Activated naive CD4-positive, alpha-beta T cell treated with Interleukin-2 at 50 U/mL for 16 hours (primary cell): ENCODE results near the gene EGFL8.
A peak's percentile ranks its signal among the peaks of the same experiment; 100 is the strongest.

Experiments
- DNase-seq: peaks from one replicate; pipeline ENCODE4 v3.0.0-alpha.2; 2020

The EGFL8 gene

DNA sequence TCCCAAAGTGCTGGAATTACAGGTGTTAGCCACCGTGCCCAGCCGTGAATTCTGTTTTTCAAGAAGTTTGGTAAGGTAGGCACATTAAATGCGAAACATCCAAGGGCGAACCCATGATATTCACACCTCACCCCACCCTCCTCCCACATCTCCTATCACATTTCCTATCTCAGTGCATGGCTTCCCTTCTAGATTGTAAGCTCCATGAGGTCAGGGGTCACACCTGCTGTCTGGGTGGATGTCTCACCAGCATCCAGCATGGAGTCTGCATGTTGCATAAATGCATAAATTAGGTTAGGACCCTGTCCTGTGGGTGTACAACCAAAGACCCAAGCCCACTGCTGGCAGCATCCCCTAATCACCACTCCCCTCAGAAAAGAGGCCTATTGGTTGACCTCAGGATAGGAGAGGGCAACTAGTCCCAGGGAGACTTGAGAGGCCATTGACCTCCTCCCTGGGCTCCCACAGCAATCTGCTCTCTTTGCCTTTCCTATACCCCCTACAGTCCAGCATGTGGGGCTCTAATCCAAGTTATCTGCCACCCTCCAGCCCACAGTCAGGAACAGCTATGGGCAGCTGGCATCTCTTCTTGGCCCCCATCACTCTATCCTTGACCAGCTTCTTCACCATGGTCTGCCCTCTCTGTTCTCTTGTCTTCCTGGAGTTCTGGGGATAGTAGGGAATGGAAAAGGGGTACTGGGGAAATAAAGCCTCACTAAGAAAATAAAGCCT, 16.8 kb upstream of the EGFL8 start:
- DNase-seq, result no peak

GRCh38 chr6:32148289-32149091, 15.9 kb upstream of the EGFL8 start:
- DNase-seq, result peak; percentile 69

DNA sequence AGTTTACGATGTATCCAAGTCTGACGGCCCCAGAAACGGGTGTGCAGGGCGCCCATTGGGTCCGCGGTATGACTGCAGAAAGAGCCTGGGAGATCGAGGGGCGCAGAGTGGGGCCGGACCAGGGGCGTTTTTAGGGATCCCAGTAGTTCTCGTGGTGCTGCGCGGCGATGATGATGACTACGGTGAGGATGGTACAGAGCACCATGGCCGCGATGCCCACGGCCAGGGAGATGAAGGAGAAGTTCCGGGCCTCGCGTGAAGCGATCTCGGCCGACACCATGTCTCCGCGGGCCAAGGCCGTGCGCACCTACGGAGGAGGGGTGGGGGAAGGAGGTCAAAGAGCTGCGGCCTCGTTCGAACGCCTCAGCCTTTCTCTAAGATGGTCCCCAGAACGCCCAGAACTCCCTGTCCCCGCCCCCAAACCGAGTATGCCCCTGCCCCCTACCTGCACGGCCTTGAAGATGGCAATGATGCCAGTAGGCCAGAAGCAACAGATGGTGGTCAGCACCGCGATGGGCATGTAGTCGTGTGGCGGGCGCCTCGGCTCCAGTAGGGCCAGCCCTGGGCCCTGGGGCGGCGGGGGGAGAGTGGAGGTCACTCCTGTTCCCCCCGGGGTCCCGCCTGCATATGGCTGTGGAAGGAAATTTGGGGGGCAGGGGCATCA, 15.2 kb upstream of the EGFL8 start:
- DNase-seq, result no peak

DNA sequence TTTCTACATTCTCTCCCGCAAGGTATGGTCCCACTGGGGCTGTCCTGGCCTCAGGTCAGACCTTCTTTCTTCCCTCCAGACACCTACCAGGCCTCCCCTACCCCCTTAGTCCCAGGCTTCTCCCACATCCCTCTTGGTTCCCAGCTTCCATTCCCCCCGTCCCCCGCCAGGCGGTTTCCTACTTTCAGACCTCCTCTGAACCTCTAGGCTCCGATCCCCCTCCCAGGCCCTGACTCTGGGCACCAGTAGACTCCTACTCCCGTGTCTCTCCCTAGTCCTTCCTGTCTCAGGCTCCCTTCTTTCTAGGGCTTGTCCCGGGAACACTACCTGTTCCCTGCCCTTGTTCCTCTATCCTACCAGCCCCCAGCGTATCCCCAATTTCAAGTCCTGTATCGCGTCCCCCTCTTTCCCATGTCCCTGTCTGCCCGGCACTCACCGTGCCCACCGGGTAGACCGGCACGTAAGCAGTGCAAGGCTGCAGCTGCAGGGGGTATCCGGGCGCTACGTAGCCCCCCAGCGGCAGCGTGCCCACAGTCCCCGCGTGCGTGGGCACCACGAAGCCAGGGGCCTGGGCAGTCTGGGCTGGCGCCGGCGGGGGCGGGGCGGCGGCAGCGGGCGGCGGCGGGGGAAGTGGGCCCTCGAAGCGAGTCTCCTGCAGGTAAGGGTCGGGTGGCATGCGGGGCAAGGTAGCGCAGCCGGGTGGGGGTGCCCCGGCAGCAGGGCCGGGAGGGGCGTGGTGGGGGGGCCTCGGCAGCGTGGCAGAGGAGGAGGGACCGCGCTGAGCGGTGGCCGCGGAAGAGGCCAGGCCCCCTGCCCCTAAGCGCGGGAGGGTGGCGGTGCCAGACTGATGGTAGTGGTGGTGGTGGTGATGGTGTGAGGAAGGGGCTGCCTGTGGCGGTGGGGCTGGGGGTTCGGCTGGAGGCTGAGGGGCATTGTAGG, 14.2 kb upstream of the EGFL8 start:
- DNase-seq, result no peak

DNA sequence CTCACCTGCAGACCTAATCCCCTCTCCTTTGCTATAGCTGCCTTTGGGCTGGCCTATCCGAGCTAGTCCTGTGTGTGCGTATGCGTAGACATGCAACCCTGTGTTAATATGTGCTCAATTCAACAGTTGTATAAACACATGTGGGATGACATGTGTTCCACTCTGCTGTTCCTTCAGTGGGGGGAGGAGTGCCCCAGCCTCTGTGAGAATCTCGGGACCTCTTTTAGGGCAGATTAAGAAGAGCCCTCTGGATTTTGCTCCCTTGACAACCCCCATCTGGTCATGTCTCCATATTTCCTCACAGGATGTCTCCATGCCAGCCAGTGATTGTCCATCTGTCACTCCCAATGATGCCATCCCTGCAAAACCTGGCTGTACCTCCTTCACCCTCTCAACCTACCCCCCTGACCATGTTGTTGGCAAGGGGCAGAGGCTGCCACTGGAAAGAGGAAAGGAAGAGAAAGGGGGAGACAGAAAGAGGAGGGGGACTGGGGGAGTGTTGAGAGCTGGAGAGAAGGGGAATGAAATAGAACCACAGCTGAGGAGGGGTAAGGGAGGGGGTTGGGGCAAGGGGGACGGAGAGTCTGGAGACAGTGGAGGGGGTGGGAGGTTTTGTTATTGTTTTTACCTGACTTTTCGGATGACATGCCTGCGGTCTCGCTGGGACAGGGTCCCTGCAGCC, 13.1 kb upstream of the EGFL8 start:
- DNase-seq, result no peak

- no peak for DNase-seq
These were observed 12.3 kb upstream of the EGFL8 start, which contains the start of gene PRRT1 for GRCh38 chr6:32151863-32152768. Gene PRRT1 (minus strand): TSS chr6:32151939. CDS start chr6:32151827, 112 bp downstream.

DNA sequence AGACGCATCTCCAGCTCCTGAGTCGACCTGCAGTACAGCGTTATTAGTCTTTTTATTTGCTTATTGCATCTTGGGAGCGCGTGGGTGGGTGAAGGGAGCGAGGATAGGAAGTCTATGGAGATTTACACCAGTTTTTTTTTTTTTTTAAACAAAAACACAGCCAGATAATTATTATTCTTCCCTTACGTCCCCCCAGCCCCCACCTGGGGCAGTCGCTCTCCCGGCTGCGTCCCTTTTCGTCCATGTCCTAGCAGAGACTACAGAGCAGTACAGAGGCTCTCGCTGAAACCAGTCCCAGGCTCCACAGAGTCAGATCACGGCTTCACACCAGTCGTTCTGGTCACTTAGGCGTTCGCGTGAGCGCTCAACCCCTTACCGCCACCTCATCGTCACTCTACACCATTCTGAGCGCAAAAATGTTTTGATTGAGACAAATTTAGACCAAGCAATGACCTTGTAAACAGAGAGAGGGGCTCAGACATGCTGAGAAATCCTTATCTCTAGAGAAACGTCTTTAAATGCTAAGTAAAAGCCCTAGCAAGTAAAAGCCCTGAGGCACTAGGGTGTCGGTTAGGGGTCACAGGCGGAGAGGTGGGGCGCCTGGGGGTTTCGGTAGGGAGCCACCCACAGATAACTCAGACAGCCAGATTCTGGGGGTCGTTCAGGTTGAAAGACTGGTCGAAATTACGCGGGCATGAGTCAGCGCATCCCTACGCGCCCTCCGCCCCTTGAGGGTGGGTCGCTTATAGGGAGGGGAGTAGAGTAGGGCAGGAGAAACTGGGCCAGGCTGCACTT, 11.4 kb upstream of the EGFL8 start:
- no peak for DNase-seq

GRCh38 chr6:32153564-32154513, 10.6 kb upstream of the EGFL8 start, which contains the start of gene PPT2:
Gene PPT2 (plus strand): TSS chr6:32154141. CDS start chr6:32154595, 454 bp downstream.
- peak; percentile 67 for DNase-seq

DNA sequence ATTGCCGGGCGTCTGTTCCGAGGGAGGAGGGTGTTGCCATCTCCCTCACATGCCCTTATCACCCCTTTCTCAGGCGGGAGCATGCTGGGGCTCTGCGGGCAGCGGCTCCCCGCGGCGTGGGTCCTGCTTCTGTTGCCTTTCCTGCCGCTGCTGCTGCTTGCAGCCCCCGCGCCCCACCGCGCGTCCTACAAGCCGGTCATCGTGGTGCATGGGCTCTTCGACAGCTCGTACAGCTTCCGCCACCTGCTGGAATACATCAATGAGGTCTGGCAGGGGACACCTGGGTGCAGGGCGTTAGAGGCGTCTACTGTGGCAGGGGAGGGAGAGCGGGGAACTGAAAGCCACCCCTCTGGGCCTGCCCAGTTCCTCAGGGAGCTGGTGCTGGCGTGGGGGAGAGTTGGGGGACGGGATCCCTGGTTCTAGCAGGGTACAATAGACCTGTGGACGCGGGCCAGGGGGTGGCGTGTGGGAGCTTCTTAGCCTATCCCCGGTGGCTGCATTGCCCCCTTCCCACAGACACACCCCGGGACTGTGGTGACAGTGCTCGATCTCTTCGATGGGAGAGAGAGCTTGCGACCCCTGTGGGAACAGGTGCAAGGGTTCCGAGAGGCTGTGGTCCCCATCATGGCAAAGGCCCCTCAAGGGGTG, 9.8 kb upstream of the EGFL8 start:
- DNase-seq, result peak; percentile 64

DNA sequence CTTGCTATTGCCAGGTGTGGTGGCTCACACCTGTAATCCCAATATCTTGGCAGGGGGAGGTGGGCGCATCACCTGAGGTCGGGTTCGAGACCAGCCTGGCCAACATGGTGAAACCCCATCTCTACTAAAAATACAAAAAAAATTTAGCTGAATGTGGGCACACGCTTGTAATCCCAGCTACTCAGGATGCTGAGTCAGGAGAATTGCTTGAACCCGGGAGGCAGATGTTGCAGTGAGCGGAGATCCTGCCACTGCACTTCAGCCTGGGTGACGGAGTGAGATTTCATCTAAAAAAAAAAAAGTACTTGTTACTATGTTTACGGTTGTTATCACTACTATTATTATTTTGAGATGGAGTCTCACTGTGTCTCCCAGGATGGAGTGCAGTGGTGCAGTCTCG, 7.5 kb upstream of the EGFL8 start:
- DNase-seq, result no peak

DNA sequence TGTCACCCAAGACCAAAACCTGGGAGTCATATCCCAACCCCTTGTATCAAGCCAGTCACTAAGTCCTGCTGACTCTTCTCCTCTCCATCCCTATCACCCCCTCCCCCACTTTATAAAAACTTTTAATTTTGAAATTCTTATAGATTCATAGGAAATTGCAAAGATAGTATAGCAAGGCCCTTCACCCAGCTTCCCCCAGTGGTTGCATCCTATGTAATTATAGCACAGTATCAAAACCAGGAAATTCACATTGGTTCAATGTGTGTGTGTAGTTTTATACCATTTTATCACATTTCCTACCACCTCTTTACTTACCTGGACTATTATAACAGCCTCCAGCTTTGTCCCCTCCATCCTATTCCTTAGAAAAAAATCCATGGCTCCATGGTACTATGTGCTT, 6.3 kb upstream of the EGFL8 start:
- DNase-seq, result no peak

DNA sequence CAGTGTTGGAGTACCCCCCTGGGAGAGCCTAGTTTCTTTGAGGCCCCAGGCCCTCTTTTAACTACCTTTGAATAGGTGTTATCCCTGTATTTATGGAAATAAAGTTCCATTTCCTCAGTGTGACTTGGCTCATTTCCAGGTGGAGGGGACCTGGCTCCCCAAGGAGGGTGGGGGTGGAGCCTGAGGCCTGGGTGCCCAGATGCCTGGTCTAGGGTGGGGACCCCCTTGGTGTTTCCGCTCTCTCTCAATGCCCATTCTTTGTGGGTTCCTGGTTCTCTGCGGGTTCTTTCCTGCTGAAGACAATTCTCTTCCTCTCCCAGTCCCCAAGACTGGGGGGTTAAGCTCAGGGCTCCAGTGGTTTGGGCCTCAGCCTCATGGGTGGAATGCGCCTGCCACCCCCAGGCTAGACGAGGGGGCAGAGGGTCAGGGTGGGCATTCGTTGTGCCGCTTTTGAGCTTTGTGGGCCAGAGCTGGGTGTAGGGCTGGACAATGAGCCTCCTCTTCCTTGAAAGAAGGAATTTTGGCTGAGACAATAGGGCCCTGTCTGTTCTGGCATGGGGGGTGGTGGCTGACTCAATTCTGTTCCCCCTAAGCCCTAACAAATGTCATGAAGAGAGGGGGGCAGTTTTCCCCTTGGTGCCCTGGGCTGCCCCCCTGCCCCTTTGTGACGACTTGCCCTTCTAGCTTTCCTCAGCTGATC, 686 bp upstream of the EGFL8 start:
- no peak for DNase-seq

DNA sequence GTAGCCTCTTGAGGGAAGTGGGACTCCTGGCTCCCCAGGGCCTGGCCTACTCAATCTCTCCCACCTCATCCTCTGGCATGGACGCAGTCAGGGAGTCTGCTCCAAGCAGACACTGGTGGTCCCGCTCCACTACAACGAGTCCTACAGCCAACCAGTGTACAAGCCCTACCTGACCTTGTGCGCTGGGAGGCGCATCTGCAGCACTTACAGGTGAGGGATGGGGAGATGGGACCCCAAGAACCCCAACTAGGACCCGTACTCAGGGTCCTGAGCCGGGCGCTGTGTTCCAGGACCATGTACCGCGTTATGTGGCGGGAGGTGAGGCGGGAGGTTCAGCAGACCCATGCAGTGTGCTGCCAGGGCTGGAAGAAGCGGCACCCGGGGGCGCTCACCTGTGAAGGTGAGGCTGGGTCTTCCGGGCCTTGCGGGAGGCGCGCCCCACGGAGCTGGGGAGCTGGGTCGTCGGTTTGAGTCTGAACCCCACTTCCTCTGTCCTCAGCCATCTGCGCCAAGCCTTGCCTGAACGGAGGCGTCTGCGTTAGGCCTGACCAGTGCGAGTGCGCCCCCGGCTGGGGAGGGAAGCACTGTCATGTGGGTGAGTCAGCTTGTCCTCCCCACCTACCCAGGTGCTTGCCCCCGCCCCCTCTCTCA, 2.1 kb downstream of the EGFL8 start:
- no peak for DNase-seq

DNA sequence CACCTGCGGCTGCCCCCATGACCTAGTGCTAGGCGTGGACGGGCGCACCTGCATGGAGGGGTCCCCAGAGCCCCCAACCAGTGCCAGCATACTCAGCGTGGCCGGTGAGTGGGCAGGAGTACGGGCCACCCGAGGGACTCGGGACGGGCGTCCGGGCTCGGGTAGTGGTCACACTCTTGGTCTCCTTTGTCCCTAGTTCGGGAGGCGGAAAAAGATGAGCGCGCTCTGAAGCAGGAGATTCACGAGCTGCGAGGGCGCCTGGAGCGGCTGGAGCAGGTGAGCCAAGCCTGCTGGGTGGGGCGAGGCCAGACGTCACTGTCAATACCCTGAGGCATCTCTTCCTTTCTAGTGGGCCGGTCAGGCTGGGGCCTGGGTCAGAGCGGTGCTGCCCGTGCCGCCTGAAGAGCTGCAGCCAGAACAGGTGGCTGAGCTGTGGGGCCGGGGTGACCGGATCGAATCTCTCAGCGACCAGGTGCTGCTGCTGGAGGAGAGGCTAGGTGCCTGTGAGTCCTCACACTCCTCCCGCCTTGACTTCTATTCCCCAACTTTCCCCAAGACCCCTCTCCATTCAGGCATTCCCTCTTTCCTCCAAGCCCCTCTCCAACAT, 2.9 kb downstream of the EGFL8 start:
- DNase-seq, result no peak

DNA sequence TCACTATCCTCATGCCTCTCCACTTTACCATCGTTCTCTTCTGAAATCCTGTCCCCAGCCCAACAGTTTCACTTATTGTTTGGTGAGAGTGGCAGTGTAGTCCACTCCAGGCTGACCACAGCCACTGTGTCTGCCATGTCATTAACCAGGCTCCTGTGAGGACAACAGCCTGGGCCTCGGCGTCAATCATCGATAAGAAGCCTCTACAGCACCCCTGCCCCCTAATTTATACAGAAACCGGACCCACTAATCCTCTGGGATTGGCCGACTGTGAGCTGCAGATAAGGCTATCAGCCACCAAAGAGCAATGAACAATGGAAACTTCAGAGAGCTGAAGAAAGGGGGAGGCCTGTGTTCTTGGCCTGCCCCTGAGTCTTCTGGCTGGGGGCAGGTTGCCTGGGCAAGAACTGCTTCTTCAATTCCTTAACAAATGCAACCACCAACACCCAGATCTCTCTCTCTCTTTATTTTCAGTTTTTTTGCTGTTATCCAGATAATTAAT, 3.4 kb downstream of the EGFL8 start:
- no peak for DNase-seq

GRCh38 chr6:32168350-32168749, 4.0 kb downstream of the EGFL8 start:
- no peak for DNase-seq
